ENCODE results near the gene DIDO1.

- TF ChIP-seq POLR2AphosphoS5 (IDR thresholded peaks at IDR 0.05) (no peak), EP300 (IDR thresholded peaks at IDR 0.05; ENCODE audit: low read depth) (no peak), POLR2A (IDR thresholded peaks at IDR 0.05) (no peak)
- TF ChIP-seq, protein P1, sequence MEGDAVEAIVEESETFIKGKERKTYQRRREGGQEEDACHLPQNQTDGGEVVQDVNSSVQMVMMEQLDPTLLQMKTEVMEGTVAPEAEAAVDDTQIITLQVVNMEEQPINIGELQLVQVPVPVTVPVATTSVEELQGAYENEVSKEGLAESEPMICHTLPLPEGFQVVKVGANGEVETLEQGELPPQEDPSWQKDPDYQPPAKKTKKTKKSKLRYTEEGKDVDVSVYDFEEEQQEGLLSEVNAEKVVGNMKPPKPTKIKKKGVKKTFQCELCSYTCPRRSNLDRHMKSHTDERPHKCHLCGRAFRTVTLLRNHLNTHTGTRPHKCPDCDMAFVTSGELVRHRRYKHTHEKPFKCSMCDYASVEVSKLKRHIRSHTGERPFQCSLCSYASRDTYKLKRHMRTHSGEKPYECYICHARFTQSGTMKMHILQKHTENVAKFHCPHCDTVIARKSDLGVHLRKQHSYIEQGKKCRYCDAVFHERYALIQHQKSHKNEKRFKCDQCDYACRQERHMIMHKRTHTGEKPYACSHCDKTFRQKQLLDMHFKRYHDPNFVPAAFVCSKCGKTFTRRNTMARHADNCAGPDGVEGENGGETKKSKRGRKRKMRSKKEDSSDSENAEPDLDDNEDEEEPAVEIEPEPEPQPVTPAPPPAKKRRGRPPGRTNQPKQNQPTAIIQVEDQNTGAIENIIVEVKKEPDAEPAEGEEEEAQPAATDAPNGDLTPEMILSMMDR (IDR thresholded peaks at IDR 0.05): no peak
Observed at GRCh38 chr20:62975251-62975760, 49.0 kb upstream of the DIDO1 start.
